Measurements from ENCODE around the gene MISFA.

The MISFA gene

DNA sequence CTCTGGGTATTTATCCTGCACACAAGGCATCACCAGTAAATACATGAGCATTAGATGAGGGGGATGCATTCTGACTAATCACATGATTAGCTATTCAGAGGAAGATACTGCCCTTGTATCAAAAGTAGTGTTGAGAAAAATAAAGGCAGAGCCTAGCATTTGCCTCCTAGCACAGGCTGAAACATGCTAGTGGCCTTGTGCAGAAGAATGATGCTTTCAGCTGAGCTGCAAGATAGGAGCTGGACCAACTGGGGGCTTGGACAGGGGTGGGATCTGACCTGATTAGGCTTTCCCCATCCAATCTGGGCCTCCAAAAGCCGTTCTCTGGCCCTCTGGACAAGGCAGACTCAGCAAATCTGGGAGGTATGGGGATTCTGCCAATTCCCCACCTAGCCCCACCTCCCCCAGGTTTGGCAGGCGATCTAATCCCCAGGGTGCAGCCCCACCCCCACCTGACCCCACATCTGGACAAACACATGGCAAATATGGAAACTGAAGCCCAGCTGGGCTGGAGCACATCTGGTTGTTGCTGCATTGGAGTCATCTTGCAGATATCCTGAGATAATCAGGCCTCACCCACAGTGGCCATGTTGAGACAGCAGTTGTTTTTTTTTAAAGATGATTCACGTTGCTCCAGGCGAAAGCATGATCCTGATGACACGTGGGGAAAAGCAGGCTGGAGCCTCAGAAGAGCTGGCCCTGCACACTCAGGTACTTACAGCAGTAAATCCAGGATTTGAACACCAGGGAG, 4.4 kb upstream of the MISFA start:
- H3K27me3 ChIP-seq (ENCODE audit: insufficient read depth, low read depth, severe bottlenecking), result no peaks in the 10 kb centered on the region
- no peaks in the 10 kb centered on the region; the same call in 1 of the 2 replicates for H3K36me3 ChIP-seq
- H3K27ac ChIP-seq, result no peak overlapping the region; the same call in 1 of the 2 replicates
- TF ChIP-seq CTCF (IDR thresholded peaks at IDR 0.05; ENCODE audit: low read depth, low read length), result no peak
- no peak overlapping the region for H3K4me3 ChIP-seq (ENCODE audit: low read depth, low read length)
- H3K9me3 ChIP-seq (ENCODE audit: severe bottlenecking), result no peaks in the 10 kb centered on the region
- DNase-seq, result no peak

- no peak overlapping the region for H3K27ac ChIP-seq
- peaks cover 4% of the 10 kb centered on the region for H3K36me3 ChIP-seq
- H3K27me3 ChIP-seq (ENCODE audit: insufficient read depth, low read depth, severe bottlenecking), result no peaks in the 10 kb centered on the region
- no peaks in the 10 kb centered on the region for H3K9me3 ChIP-seq (ENCODE audit: severe bottlenecking)
- TF ChIP-seq CTCF (IDR thresholded peaks at IDR 0.05; ENCODE audit: low read depth, low read length), result no peak
- H3K4me3 ChIP-seq (ENCODE audit: low read depth, low read length), result no peak overlapping the region
- no peak for DNase-seq
Measured at GRCh38 chr11:18600915-18601569, 1.5 kb downstream of the MISFA start.

- no peaks in the 10 kb centered on the region for H3K9me3 ChIP-seq (ENCODE audit: severe bottlenecking)
- no peak overlapping the region for H3K4me3 ChIP-seq (ENCODE audit: low read depth, low read length)
- no peak for TF ChIP-seq CTCF (IDR thresholded peaks at IDR 0.05; ENCODE audit: low read depth, low read length)
- H3K36me3 ChIP-seq, result peaks cover 32% of the 10 kb centered on the region
- DNase-seq, result no peak
- H3K27me3 ChIP-seq (ENCODE audit: insufficient read depth, low read depth, severe bottlenecking), result no peaks in the 10 kb centered on the region
- no peak overlapping the region for H3K27ac ChIP-seq
Measured at GRCh38 chr11:18608376-18608775, 8.8 kb downstream of the MISFA start.

DNA sequence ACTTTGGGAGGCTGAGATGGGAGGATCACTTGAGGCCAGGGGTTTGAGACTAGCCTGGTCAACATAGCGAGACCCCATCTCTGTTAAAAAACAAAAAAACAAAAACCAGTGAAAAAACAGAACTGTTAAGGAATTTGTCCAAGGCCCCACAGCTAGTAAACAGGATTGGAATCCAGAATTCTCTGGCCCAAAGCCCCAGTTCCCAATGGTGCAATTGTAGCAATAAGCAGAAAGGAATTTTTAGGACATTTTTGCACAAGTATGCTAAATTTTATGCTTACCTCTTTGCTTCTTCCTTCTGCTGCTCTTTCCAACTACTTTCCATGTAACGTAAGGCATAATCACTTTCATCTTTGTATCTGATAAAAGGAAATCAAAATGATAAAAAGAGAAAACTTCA, 11.6 kb downstream of the MISFA start:
- no peak for DNase-seq
- no peak overlapping the region for H3K27ac ChIP-seq
- no peaks in the 10 kb centered on the region for H3K27me3 ChIP-seq (ENCODE audit: insufficient read depth, low read depth, severe bottlenecking)
- H3K9me3 ChIP-seq (ENCODE audit: severe bottlenecking), result no peaks in the 10 kb centered on the region
- H3K36me3 ChIP-seq, result peaks cover 50% of the 10 kb centered on the region
- H3K4me3 ChIP-seq (ENCODE audit: low read depth, low read length), result no peak overlapping the region
- TF ChIP-seq CTCF (IDR thresholded peaks at IDR 0.05; ENCODE audit: low read depth, low read length), result no peak

- no peak for TF ChIP-seq CTCF (IDR thresholded peaks at IDR 0.05; ENCODE audit: low read depth, low read length)
- H3K27me3 ChIP-seq (ENCODE audit: insufficient read depth, low read depth, severe bottlenecking), result no peaks in the 10 kb centered on the region
- no peak overlapping the region for H3K4me3 ChIP-seq (ENCODE audit: low read depth, low read length)
- no peak for DNase-seq
- no peak overlapping the region for H3K27ac ChIP-seq
- H3K36me3 ChIP-seq, result peaks cover 50% of the 10 kb centered on the region
- no peaks in the 10 kb centered on the region for H3K9me3 ChIP-seq (ENCODE audit: severe bottlenecking)
Measured at GRCh38 chr11:18612394-18612793, 12.8 kb downstream of the MISFA start.

All from WERI-Rb-1 (cell line).